ENCODE measurements around the gene PMEPA1. TPM values are rescaled to one million over a fixed set of nuclear protein-coding genes. Genes with fewer than 3 reads are reported as not detected.

PMEPA1 gene
- total and polyA plus RNA-seq, 2 experiments from 2014 or later, result 8.8 to 10.9 TPM

DNA sequence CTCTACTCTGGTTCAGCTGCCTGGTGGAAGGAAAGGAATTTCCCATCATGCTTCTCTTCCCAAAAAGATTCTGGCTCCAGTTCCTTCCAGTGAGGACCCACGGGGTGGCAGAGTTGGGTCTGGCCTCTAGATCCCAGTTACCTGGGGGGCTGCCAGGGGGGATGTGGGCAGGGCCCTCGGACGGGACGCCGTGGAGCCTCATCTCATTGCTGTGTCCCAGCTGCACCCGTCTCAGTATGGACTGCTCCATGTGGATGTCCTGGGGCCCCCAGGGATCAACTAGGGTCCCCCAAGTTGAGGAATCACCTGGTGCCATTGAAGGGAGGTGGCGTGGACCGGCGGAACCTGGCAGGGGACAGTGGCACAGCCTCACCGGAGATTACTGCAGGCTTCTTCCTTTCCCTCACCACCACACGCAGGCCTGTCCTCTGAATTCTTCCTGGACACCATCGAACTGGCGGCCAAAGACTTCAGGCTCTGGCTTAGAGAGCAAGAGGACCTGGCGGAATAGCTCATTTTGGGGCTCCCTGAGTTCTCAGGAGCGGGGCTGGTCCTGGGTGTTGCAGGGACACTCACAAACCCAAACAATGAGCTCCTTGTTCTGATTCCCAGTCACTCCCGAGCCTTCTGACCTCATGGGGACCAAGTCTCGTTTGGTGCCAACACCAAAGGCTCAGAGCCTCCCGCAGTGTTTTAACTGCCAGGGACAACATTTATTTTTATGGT lies 98.1 kb downstream of the PMEPA1 start:
- H3K27ac ChIP-seq, result no peak overlapping the region
- TF ChIP-seq, protein P1, sequence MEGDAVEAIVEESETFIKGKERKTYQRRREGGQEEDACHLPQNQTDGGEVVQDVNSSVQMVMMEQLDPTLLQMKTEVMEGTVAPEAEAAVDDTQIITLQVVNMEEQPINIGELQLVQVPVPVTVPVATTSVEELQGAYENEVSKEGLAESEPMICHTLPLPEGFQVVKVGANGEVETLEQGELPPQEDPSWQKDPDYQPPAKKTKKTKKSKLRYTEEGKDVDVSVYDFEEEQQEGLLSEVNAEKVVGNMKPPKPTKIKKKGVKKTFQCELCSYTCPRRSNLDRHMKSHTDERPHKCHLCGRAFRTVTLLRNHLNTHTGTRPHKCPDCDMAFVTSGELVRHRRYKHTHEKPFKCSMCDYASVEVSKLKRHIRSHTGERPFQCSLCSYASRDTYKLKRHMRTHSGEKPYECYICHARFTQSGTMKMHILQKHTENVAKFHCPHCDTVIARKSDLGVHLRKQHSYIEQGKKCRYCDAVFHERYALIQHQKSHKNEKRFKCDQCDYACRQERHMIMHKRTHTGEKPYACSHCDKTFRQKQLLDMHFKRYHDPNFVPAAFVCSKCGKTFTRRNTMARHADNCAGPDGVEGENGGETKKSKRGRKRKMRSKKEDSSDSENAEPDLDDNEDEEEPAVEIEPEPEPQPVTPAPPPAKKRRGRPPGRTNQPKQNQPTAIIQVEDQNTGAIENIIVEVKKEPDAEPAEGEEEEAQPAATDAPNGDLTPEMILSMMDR (IDR thresholded peaks at IDR 0.05; ENCODE audit: low read depth, low read length), result no peak
- H3K4me1 ChIP-seq (ENCODE audit: low read depth), result no peaks in the 10 kb centered on the region
- no peak overlapping the region for H3K4me3 ChIP-seq
- no peaks in the 10 kb centered on the region for H3K9me3 ChIP-seq (ENCODE audit: low read depth)
- no peaks in the 10 kb centered on the region for H3K36me3 ChIP-seq
- H3K27me3 ChIP-seq, result no peaks in the 10 kb centered on the region
- DNase-seq (ENCODE audit: low read depth in 1 of 2, low spot score in 1 of 2), result no peak

DNA sequence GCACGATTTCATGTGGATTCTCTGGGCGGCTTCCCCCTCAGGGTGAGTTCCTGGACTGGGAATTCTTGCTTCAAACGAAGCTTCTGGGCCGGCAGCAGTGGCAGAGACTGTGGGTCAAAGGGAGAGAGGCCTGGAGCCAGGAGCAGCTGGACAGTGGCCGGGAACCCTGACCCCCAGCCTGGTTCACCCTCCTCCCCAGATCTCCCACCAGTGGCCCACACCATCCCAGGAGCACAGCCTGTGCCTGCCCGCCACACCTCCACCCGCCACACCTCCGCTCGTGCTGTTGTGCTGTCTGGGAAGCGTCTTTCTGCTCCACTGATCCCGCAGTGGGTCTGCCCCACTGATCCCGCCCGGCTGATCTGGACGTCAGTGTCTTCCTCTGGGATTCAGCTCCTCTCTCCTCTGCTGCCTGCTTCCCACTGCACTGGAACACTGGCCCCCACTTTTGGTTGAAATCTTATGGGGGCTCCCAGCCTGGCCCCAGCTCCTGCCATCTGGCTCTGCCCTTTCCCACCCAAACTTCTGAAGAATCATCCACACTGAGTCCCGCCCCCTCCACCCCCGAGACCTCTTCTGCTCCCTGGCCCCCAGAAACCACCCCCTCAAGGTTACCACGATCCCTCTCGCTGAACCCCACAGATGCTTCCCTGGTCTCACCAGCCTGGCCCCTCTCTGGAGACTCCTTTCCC lies 99.4 kb downstream of the PMEPA1 start:
- H3K27me3 ChIP-seq, result no peaks in the 10 kb centered on the region
- no peak overlapping the region for H3K4me3 ChIP-seq
- TF ChIP-seq, protein P1 (IDR thresholded peaks at IDR 0.05; ENCODE audit: low read depth, low read length), result no peak
- no peak for DNase-seq (ENCODE audit: low read depth in 1 of 2, low spot score in 1 of 2)
- H3K27ac ChIP-seq, result no peak overlapping the region
- no peaks in the 10 kb centered on the region for H3K4me1 ChIP-seq (ENCODE audit: low read depth)
- H3K36me3 ChIP-seq, result no peaks in the 10 kb centered on the region
- no peaks in the 10 kb centered on the region for H3K9me3 ChIP-seq (ENCODE audit: low read depth)

DNA sequence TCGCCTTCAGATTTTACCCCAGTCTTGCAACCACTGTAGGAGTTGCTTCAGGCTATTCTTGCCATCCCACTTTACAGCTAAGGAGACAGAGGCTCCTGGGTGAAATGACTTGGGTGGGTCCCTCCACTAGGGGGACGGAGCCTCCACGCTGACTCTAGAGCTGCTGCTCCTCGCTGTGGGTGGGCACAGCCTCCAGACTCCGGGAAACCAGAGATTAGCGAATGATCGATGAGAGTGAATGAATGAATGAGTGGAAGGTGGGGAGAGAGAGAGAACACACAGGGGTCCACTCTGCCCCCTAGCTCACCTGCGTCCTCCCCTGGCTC lies 100.0 kb downstream of the PMEPA1 start:
- Histone ChIP-seq H3K36me3 (no peaks in the 10 kb centered on the region), H3K27ac (no peak overlapping the region), H3K4me3 (no peak overlapping the region), H3K9me3 (ENCODE audit: low read depth) (no peaks in the 10 kb centered on the region), H3K4me1 (ENCODE audit: low read depth) (no peaks in the 10 kb centered on the region), H3K27me3 (no peaks in the 10 kb centered on the region)
- DNase-seq (ENCODE audit: low read depth in 1 of 2, low spot score in 1 of 2), result no peak
- TF ChIP-seq, protein P1 (IDR thresholded peaks at IDR 0.05; ENCODE audit: low read depth, low read length), result no peak

DNA sequence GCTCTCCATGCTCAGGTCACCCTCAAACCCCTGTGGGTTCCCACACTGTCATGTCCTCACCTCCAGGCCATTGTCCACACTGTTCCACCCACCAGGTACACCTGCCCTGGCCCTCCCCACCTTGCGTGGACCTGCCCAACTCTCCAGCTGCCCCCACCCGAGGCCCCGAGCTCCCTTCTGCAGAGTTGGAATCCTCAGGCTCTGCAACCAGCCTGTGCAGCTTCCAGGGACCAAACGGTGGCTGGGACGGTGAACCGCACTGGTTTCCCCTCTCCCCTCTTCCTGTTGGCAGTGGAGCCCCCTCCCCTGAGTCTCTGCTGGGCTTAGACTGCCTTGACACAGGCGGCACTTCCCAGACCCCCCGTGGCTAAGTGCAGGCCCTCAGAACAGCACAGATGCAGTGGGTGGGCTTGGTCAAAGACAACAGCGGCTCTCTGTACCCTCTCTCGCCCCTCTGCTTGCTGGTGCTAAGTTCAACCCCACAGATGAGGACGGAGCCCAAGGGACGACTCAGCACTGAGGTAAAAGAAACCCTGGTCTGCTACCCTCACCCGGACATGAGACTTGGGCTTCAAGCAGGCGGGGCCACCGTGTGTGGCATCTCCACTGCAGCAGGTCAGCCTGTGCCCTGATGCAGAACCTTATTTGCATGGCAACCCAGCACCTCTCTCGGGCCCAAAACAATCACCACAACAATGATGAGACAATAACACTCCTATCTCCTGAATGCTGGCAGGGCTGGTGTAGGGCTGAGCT lies 100.6 kb downstream of the PMEPA1 start:
- Histone ChIP-seq H3K27me3 (no peaks in the 10 kb centered on the region), H3K4me3 (no peak overlapping the region), H3K9me3 (ENCODE audit: low read depth) (no peaks in the 10 kb centered on the region), H3K36me3 (no peaks in the 10 kb centered on the region), H3K4me1 (ENCODE audit: low read depth) (no peaks in the 10 kb centered on the region), H3K27ac (no peak overlapping the region)
- TF ChIP-seq, protein P1 (IDR thresholded peaks at IDR 0.05; ENCODE audit: low read depth, low read length), result no peak
- no peak for DNase-seq (ENCODE audit: low read depth in 1 of 2, low spot score in 1 of 2)

DNA sequence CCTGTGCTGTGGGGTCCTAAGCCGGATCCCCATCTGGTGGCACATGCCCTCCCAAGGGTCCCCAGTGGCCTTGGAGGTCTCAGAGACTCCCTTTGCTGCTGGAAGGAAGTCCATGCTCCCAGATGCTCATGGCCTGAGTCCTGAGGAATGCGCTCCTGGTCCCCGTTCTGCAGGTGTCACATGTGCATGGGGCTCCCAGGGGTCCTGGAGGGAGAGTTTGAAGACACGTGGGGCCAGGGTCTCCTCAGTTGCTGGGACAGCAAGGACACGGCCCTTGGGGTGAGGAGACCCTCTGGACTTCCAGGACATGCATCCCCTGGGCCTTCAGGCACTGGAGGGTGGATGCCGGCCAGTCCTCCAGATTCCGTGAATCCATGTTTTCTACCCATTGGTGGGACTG lies 101.3 kb downstream of the PMEPA1 start:
- Histone ChIP-seq H3K4me1 (ENCODE audit: low read depth) (no peaks in the 10 kb centered on the region), H3K9me3 (ENCODE audit: low read depth) (no peaks in the 10 kb centered on the region), H3K4me3 (no peak overlapping the region), H3K27ac (no peak overlapping the region), H3K27me3 (no peaks in the 10 kb centered on the region), H3K36me3 (no peaks in the 10 kb centered on the region)
- TF ChIP-seq, protein P1 (IDR thresholded peaks at IDR 0.05; ENCODE audit: low read depth, low read length), result no peak
- DNase-seq (ENCODE audit: low read depth in 1 of 2, low spot score in 1 of 2), result no peak
